Body of pancreas (tissue), 4 donors: ENCODE data around the gene RMDN3. TPM values are rescaled to one million over a fixed set of nuclear protein-coding genes. Genes with fewer than 3 reads are reported as not detected.

ENCODE experiments used
- ATAC-seq: fragments of 150-250 bp; one replicate; pipeline ENCODE4 v1.9.1; 2016
- DNase-seq, 4 donors: peaks; one replicate each; pipeline ENCODE4 v3.0.0-alpha.2; 2019
- H3K27ac ChIP-seq, 4 donors: fragments of 200-600 bp; sonication (generic); 1 replicate in 3 of 4; 2 replicates in 1 of 4; pipeline versions ENCODE4 v1.5.1 to v1.6.1; 2016 to 2019; ENCODE audit warnings: mild to moderate bottlenecking in 1 of 4, mixed read lengths in 1 of 4, moderate library complexity in 1 of 4
- H3K27me3 ChIP-seq, 2 donors: fragments of 200-600 bp; sonication (generic); one replicate each; pipeline ENCODE4 v1.6.0; 2016; ENCODE audit warnings: mild to moderate bottlenecking in 1 of 2
- H3K36me3 ChIP-seq, 2 donors: fragments of 200-600 bp; sonication (generic); replicated peaks in 1 of 2; 2 replicates each; pipeline ENCODE4 v1.5.1; 2016; ENCODE audit warnings: low read depth in 2 of 2; ENCODE audit not compliant: insufficient read depth in 1 of 2
- H3K4me1 ChIP-seq: fragments of 200-600 bp; sonication (generic); one replicate; pipeline ENCODE4 v1.6.0; 2016
- H3K4me3 ChIP-seq, 2 donors: fragments of 200-600 bp; sonication (generic); 1 replicate in 1 of 2; 2 replicates in 1 of 2; pipeline ENCODE4 v1.5.1; 2016 to 2019
- H3K9me3 ChIP-seq, 3 donors: fragments of 200-600 bp; sonication (generic); 1 replicate in 2 of 3; 2 replicates in 1 of 3; pipeline ENCODE4 v1.5.1; 2016
- CTCF ChIP-seq, 7 experiments: fragments of 450-650 bp in 4 of 7; fragments of 200-600 bp in 3 of 7; sonication (generic) in 3 of 7; IDR thresholded peaks; one replicate each; pipeline ENCODE4 v1.5.1; 2016 to 2019; ENCODE audit warnings: antibody characterized with exemption in 7 of 7
- POLR2A ChIP-seq, 3 donors: fragments of 450-650 bp; IDR thresholded peaks; one replicate each; pipeline ENCODE4 v1.6.1; 2016; ENCODE audit warnings: antibody characterized with exemption in 3 of 3, mild to moderate bottlenecking in 2 of 3
- WGBS, 2 donors: methylation state at CpG; one replicate each; pipeline ENCODE4 v1.1.5; 2017; 5-methylcytosine and 5-hydroxymethylcytosine counted together
- intact Hi-C: fragments of 100-400 bp; cut with DNase I; formaldehyde crosslinking; loops from one replicate; pipeline ENCODE4 v1.15.1; 2023
- total RNA-seq, 2 donors: library from RNA; depleted of rRNA; stranded (reverse); fragments of >200 nt; gene quantifications; one replicate each; pipeline ENCODE4 v1.1.0, GENCODE V29; 2016

RMDN3 gene
- total RNA-seq, 2 donors from 2014 or later, result 17.6 to 23.7 TPM

- H3K36me3 ChIP-seq, result peaks cover 7 to 22% of the 10 kb centered on the region in 2 donors
- H3K27me3 ChIP-seq, result no peaks in the 10 kb centered on the region
- H3K4me1 ChIP-seq, result no peaks in the 10 kb centered on the region
- no peaks in the 10 kb centered on the region for H3K9me3 ChIP-seq
- no peak overlapping the region for H3K4me3 ChIP-seq
- WGBS, 2 donors, result 71 to 82% methylated on average over 2 of the region's 2 CpGs
- intact Hi-C loops, result no loop called here
- no peak overlapping the region for H3K27ac ChIP-seq
- ATAC-seq (no peak), DNase-seq (no peak)
- no peak for TF ChIP-seq POLR2A (IDR thresholded peaks at IDR 0.05)
- no peak for TF ChIP-seq CTCF (IDR thresholded peaks at IDR 0.05)
These were observed 11.6 kb downstream of the RMDN3 start for GRCh38 chr15:40743485-40743901.

- H3K36me3 ChIP-seq, result peaks cover 7 to 25% of the 10 kb centered on the region in 2 donors
- H3K9me3 ChIP-seq, result no peaks in the 10 kb centered on the region
- WGBS, 2 donors, result 93 to 95% methylated on average over 2 of the region's 2 CpGs
- no peak overlapping the region for H3K27ac ChIP-seq
- no peak for ATAC-seq
- no peak overlapping the region for H3K4me3 ChIP-seq
- TF ChIP-seq POLR2A (IDR thresholded peaks at IDR 0.05) (no peak), CTCF (IDR thresholded peaks at IDR 0.05) (no peak)
- no peak for DNase-seq
- H3K4me1 ChIP-seq, result no peaks in the 10 kb centered on the region
- intact Hi-C loops, result no loop called here
- no peaks in the 10 kb centered on the region for H3K27me3 ChIP-seq
These were observed 15.2 kb downstream of the RMDN3 start for GRCh38 chr15:40739854-40740253.

- DNase-seq, result no peak
- Histone ChIP-seq H3K27me3 (no peaks in the 10 kb centered on the region), H3K27ac (no peak overlapping the region), H3K36me3 (peaks cover 7 to 23% of the 10 kb centered on the region in 2 donors), H3K4me1 (no peaks in the 10 kb centered on the region), H3K4me3 (no peak overlapping the region), H3K9me3 (no peaks in the 10 kb centered on the region)
- 73 to 74% methylated on average over 2 of the region's 2 CpGs for WGBS, 2 donors
- no peak for ATAC-seq
- TF ChIP-seq POLR2A (IDR thresholded peaks at IDR 0.05) (no peak), CTCF (IDR thresholded peaks at IDR 0.05) (no peak)
- intact Hi-C loops, result no loop called here
These were observed 16.0 kb downstream of the RMDN3 start for GRCh38 chr15:40739047-40739446.

- WGBS, 2 donors, result 69% methylated on average over 2 to 3 of the region's 3 CpGs
- Histone ChIP-seq H3K4me3 (no peak overlapping the region), H3K9me3 (no peaks in the 10 kb centered on the region), H3K27me3 (no peaks in the 10 kb centered on the region), H3K27ac (no peak overlapping the region), H3K36me3 (peaks cover 0 to 16% of the 10 kb centered on the region in 2 donors), H3K4me1 (no peaks in the 10 kb centered on the region)
- ATAC-seq (no peak), DNase-seq (no peak)
- TF ChIP-seq POLR2A (IDR thresholded peaks at IDR 0.05), result no peak
- TF ChIP-seq CTCF (IDR thresholded peaks at IDR 0.05), result no peak
- intact Hi-C loops, result no loop called here
These were observed 18.0 kb downstream of the RMDN3 start for GRCh38 chr15:40737048-40737447.

GRCh38 chr15:40736575-40736974, 18.5 kb downstream of the RMDN3 start:
- Histone ChIP-seq H3K27me3 (no peaks in the 10 kb centered on the region), H3K4me1 (no peaks in the 10 kb centered on the region), H3K9me3 (no peaks in the 10 kb centered on the region), H3K4me3 (no peak overlapping the region), H3K36me3 (peaks cover 0 to 16% of the 10 kb centered on the region in 2 donors), H3K27ac (no peak overlapping the region)
- ATAC-seq, result no peak
- intact Hi-C loops, result no loop called here
- no peak for TF ChIP-seq CTCF (IDR thresholded peaks at IDR 0.05)
- TF ChIP-seq POLR2A (IDR thresholded peaks at IDR 0.05), result no peak
- no peak for DNase-seq
- 82 to 88% methylated on average over 4 of the region's 4 CpGs for WGBS, 2 donors
